Keratinocyte (primary cell): Measurements from ENCODE around the gene DNAH2. TPM values are rescaled to one million over a fixed set of nuclear protein-coding genes. Genes with fewer than 3 reads are reported as not detected.

Source experiments
- DNase-seq: peaks from one replicate; pipeline ENCODE4 v3.0.0-alpha.2; 2011; ENCODE audit warnings: low read depth, missing footprints, low spot score
- FAIRE-seq: peaks from 2 replicates; lab custom pipeline; 2011; peaks lifted over from hg19 to GRCh38; lab: Jason Lieb, UNC
- H2AFZ ChIP-seq: 2 replicates; pipeline ENCODE4 v1.6.0; 2012; ENCODE audit warnings: low read length, control low read depth, inconsistent platforms; ENCODE audit not compliant: control insufficient read depth
- H3K27ac ChIP-seq: 2 replicates; pipeline ENCODE4 v1.5.1; 2011; ENCODE audit warnings: low read length; ENCODE audit not compliant: control insufficient read depth, insufficient read depth
- H3K27me3 ChIP-seq: 3 replicates; pipeline ENCODE4 v1.6.0; 2011; ENCODE audit warnings: low read length; ENCODE audit not compliant: control insufficient read depth, insufficient read depth; ENCODE audit errors: extremely low read depth
- H3K36me3 ChIP-seq, 2 experiments: 2 replicates in 1 of 2; 3 replicates in 1 of 2; pipeline ENCODE4 v1.5.1; 2011; ENCODE audit warnings: low read length in 2 of 2, mild to moderate bottlenecking in 1 of 2; ENCODE audit not compliant: control insufficient read depth in 2 of 2, insufficient read depth in 2 of 2; ENCODE audit errors: extremely low read depth in 1 of 2
- H3K4me1 ChIP-seq: 3 replicates; pipeline ENCODE4 v1.5.1; 2011; ENCODE audit warnings: low read length; ENCODE audit not compliant: control insufficient read depth, insufficient read depth; ENCODE audit errors: extremely low read depth
- H3K4me2 ChIP-seq: 3 replicates; pipeline ENCODE4 v1.6.0; 2011; ENCODE audit warnings: low read depth, low read length; ENCODE audit not compliant: control insufficient read depth, insufficient read depth; ENCODE audit errors: extremely low read depth
- H3K4me3 ChIP-seq, 3 experiments: fragments of 200-600 bp in 1 of 3; sonication (generic) in 1 of 3; 2 replicates in 2 of 3; 3 replicates in 1 of 3; pipeline ENCODE4 v1.5.1; 2011 to 2016; ENCODE audit warnings: low read length in 3 of 3, mild to moderate bottlenecking in 3 of 3, control low read depth in 2 of 3, inconsistent platforms in 1 of 3, low read depth in 1 of 3, mixed read lengths in 1 of 3, mixed run types in 1 of 3, moderate library complexity in 1 of 3; ENCODE audit not compliant: control insufficient read depth in 2 of 3, insufficient read depth in 2 of 3; ENCODE audit errors: extremely low read depth in 1 of 3
- H3K79me2 ChIP-seq: 2 replicates; pipeline ENCODE4 v1.6.0; 2012; ENCODE audit warnings: low read length; ENCODE audit not compliant: control insufficient read depth, insufficient read depth
- H3K9ac ChIP-seq: 3 replicates; pipeline ENCODE4 v1.6.0; 2011; ENCODE audit warnings: low read length; ENCODE audit not compliant: control insufficient read depth, insufficient read depth; ENCODE audit errors: extremely low read depth
- H3K9me1 ChIP-seq: 3 replicates; pipeline ENCODE4 v1.6.0; 2011; ENCODE audit warnings: low read length; ENCODE audit not compliant: control insufficient read depth, insufficient read depth; ENCODE audit errors: extremely low read depth
- H3K9me3 ChIP-seq: 2 replicates; pipeline ENCODE4 v1.5.1; 2012; ENCODE audit warnings: low read depth, low read length; ENCODE audit not compliant: control insufficient read depth
- H4K20me1 ChIP-seq: 3 replicates; pipeline ENCODE4 v1.6.0; 2011; ENCODE audit warnings: low read length; ENCODE audit not compliant: control insufficient read depth, insufficient read depth; ENCODE audit errors: extremely low read depth
- EZH2 ChIP-seq: IDR thresholded peaks from one replicate; pipeline ENCODE4 v1.6.1; 2012; ENCODE audit warnings: inconsistent platforms, mild to moderate bottlenecking, low read length, moderate library complexity
- dilution Hi-C: fragments of 300-500 bp; cut with MboI; formaldehyde crosslinking; loops from one replicate; pipeline ENCODE4 v1.7.0; 2020; ENCODE audit warnings: low sequenced_read_pairs; ENCODE audit not compliant: extremely low pct_ligation_motif_present
- polyA plus RNA-seq, 5 experiments: library from polyadenylated mRNA; depleted of rRNA in 3 of 5; stranded (reverse) in 3 of 5; stranded (forward) in 1 of 5; unstranded in 1 of 5; fragments of >200 nt; gene quantifications; 1 replicate in 1 of 5; 2 replicates in 3 of 5; 3 replicates in 1 of 5; pipeline versions ENCODE4 v1.2.1 to v1.2.3, GENCODE V29; 2011 to 2012; ENCODE audit warnings: missing spikeins in 2 of 5, low read depth in 1 of 5, low replicate concordance in 1 of 5
- TF ChIP-seq, protein P1 (sequence below), 3 experiments: IDR thresholded peaks in 1 of 3; conservative IDR thresholded peaks in 1 of 3; optimal IDR thresholded peaks in 1 of 3; 2 replicates in 2 of 3; 3 replicates in 1 of 3; pipeline versions ENCODE3 to v1.5.1; 2011; ENCODE audit warnings: low read length in 3 of 3, mild to moderate bottlenecking in 3 of 3, moderate library complexity in 2 of 3, control low read depth in 1 of 3, inconsistent platforms in 1 of 3; ENCODE audit not compliant: insufficient read depth in 2 of 3; ENCODE audit errors: extremely low read depth in 1 of 3

DNAH2 gene
- polyA plus RNA-seq, 1 donor (not counting 4 experiments of a cell fraction or from before 2014, with no cell fraction given) = 0.13 TPM

DNA sequence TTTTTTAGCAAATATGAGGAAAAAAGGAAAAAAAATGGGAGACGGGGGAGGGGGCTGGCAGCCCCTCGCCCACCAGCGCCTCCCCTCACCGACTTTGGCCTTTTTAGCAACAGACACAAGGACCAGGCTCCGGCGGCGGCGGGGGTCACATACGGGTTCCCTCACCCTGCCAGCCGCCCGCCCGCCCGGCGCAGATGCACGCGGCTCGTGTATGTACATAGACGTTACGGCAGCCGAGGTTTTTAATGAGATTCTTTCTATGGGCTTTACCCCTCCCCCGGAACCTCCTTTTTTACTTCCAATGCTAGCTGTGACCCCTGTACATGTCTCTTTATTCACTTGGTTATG lies 136.1 kb downstream of the DNAH2 start:
- FAIRE-seq (no peak), DNase-seq (no peak)
- Histone ChIP-seq H3K27ac (no peak overlapping the region), H3K27me3 (no peaks in the 10 kb centered on the region), H3K36me3 (peaks cover 27 to 35% of the 10 kb centered on the region in 2 experiments), H3K4me2 (no peak overlapping the region), H2AFZ (no peak overlapping the region), H3K4me3 (no peak overlapping the region), H3K79me2 (peaks cover 25% of the 10 kb centered on the region), H3K4me1 (peaks cover 37% of the 10 kb centered on the region), H4K20me1 (peaks cover 8% of the 10 kb centered on the region), H3K9ac (no peak overlapping the region), H3K9me1 (no peaks in the 10 kb centered on the region), H3K9me3 (no peaks in the 10 kb centered on the region)
- TF ChIP-seq, protein P1, sequence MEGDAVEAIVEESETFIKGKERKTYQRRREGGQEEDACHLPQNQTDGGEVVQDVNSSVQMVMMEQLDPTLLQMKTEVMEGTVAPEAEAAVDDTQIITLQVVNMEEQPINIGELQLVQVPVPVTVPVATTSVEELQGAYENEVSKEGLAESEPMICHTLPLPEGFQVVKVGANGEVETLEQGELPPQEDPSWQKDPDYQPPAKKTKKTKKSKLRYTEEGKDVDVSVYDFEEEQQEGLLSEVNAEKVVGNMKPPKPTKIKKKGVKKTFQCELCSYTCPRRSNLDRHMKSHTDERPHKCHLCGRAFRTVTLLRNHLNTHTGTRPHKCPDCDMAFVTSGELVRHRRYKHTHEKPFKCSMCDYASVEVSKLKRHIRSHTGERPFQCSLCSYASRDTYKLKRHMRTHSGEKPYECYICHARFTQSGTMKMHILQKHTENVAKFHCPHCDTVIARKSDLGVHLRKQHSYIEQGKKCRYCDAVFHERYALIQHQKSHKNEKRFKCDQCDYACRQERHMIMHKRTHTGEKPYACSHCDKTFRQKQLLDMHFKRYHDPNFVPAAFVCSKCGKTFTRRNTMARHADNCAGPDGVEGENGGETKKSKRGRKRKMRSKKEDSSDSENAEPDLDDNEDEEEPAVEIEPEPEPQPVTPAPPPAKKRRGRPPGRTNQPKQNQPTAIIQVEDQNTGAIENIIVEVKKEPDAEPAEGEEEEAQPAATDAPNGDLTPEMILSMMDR (optimal IDR thresholded peaks at IDR 0.05 in 1 of 3, IDR thresholded peaks at IDR 0.05 in 1 of 3, conservative IDR thresholded peaks at IDR 0.05 in 1 of 3; ENCODE audit: extremely low read depth in 1 of 3, insufficient read depth in 2 of 3, low read length in 3 of 3) = no peak
- no peak for TF ChIP-seq EZH2
- dilution Hi-C loops = no loop called here

DNA sequence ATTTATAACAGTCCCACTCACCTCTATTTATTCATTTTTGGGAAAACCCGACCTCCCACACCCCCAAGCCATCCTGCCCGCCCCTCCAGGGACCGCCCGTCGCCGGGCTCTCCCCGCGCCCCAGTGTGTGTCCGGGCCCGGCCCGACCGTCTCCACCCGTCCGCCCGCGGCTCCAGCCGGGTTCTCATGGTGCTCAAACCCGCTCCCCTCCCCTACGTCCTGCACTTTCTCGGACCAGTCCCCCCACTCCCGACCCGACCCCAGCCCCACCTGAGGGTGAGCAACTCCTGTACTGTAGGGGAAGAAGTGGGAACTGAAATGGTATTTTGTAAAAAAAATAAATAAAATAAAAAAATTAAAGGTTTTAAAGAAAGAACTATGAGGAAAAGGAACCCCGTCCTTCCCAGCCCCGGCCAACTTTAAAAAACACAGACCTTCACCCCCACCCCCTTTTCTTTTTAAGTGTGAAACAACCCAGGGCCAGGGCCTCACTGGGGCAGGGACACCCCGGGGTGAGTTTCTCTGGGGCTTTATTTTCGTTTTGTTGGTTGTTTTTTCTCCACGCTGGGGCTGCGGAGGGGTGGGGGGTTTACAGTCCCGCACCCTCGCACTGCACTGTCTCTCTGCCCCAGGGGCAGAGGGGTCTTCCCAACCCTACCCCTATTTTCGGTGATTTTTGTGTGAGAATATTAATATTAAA lies 136.7 kb downstream of the DNAH2 start:
- Histone ChIP-seq H3K9me1 (no peaks in the 10 kb centered on the region), H3K79me2 (peaks cover 28% of the 10 kb centered on the region), H3K4me3 (no peak overlapping the region), H3K9ac (no peak overlapping the region), H3K4me1 (peaks cover 43% of the 10 kb centered on the region), H3K4me2 (no peak overlapping the region), H2AFZ (no peak overlapping the region), H3K27me3 (no peaks in the 10 kb centered on the region), H3K9me3 (no peaks in the 10 kb centered on the region), H3K36me3 (peaks cover 27 to 35% of the 10 kb centered on the region in 2 experiments), H4K20me1 (peaks cover 8% of the 10 kb centered on the region), H3K27ac (no peak overlapping the region)
- FAIRE-seq = no peak
- no peak for DNase-seq
- dilution Hi-C loops = no loop called here
- TF ChIP-seq EZH2 = no peak
- TF ChIP-seq, protein P1 (optimal IDR thresholded peaks at IDR 0.05 in 1 of 3, IDR thresholded peaks at IDR 0.05 in 1 of 3, conservative IDR thresholded peaks at IDR 0.05 in 1 of 3; ENCODE audit: extremely low read depth in 1 of 3, insufficient read depth in 2 of 3, low read length in 3 of 3) = no peak
